ENCODE measurements around the gene TRIM32.

TRIM32 gene

GRCh38 chr9:116703634-116704033 lies 16.5 kb downstream of the TRIM32 start:
- no peak for DNase-seq (ENCODE audit: low read depth in 2 of 3, low spot score in 2 of 3)

- no peak for DNase-seq (ENCODE audit: low read depth in 2 of 3, low spot score in 2 of 3)
Measured at GRCh38 chr9:116704470-116704869, 17.4 kb downstream of the TRIM32 start.

- no peak for DNase-seq (ENCODE audit: low read depth in 2 of 3, low spot score in 2 of 3)
Measured at GRCh38 chr9:116705531-116705930, 18.4 kb downstream of the TRIM32 start.

GRCh38 chr9:116706310-116707290 lies 19.5 kb downstream of the TRIM32 start:
- DNase-seq (ENCODE audit: low read depth in 2 of 3, low spot score in 2 of 3): no peak

- no peak for DNase-seq (ENCODE audit: low read depth in 2 of 3, low spot score in 2 of 3)
Measured at GRCh38 chr9:116712781-116713180, 25.7 kb downstream of the TRIM32 start.

GRCh38 chr9:116713271-116713670 lies 26.2 kb downstream of the TRIM32 start:
- DNase-seq (ENCODE audit: low read depth in 2 of 3, low spot score in 2 of 3): no peak

GRCh38 chr9:116715751-116716150 lies 28.6 kb downstream of the TRIM32 start:
- DNase-seq (ENCODE audit: low read depth in 2 of 3, low spot score in 2 of 3): no peak

- DNase-seq (ENCODE audit: low read depth in 2 of 3, low spot score in 2 of 3): no peak
Measured at GRCh38 chr9:116716438-116716837, 29.3 kb downstream of the TRIM32 start.

GRCh38 chr9:116717150-116717549 lies 30.0 kb downstream of the TRIM32 start:
- DNase-seq (ENCODE audit: low read depth in 2 of 3, low spot score in 2 of 3): no peak

GRCh38 chr9:116718111-116718510 lies 31.0 kb downstream of the TRIM32 start:
- no peak for DNase-seq (ENCODE audit: low read depth in 2 of 3, low spot score in 2 of 3)

- DNase-seq (ENCODE audit: low read depth in 2 of 3, low spot score in 2 of 3): no peak
Measured at GRCh38 chr9:116720111-116720510, 33.0 kb downstream of the TRIM32 start.

- DNase-seq (ENCODE audit: low read depth in 2 of 3, low spot score in 2 of 3): no peak
Measured at GRCh38 chr9:116721411-116721810, 34.3 kb downstream of the TRIM32 start.

GRCh38 chr9:116721944-116722343 lies 34.8 kb downstream of the TRIM32 start:
- DNase-seq (ENCODE audit: low read depth in 2 of 3, low spot score in 2 of 3): no peak

GRCh38 chr9:116724123-116724522 lies 37.0 kb downstream of the TRIM32 start:
- DNase-seq (ENCODE audit: low read depth in 2 of 3, low spot score in 2 of 3): no peak

GRCh38 chr9:116726602-116727001 lies 39.5 kb downstream of the TRIM32 start:
- no peak for DNase-seq (ENCODE audit: low read depth in 2 of 3, low spot score in 2 of 3)

- DNase-seq (ENCODE audit: low read depth in 2 of 3, low spot score in 2 of 3): no peak
Measured at GRCh38 chr9:116733010-116733641, 46.0 kb downstream of the TRIM32 start.

GRCh38 chr9:116736399-116737151 lies 49.5 kb downstream of the TRIM32 start:
- no peak for DNase-seq (ENCODE audit: low read depth in 2 of 3, low spot score in 2 of 3)

GRCh38 chr9:116737152-116737546 lies 50.0 kb downstream of the TRIM32 start:
- DNase-seq (ENCODE audit: low read depth in 2 of 3, low spot score in 2 of 3): peak; percentile 13 to 44 (median 40)

GRCh38 chr9:116741086-116741740 lies 54.1 kb downstream of the TRIM32 start:
- no peak for DNase-seq (ENCODE audit: low read depth in 2 of 3, low spot score in 2 of 3)

GRCh38 chr9:116741742-116742141 lies 54.6 kb downstream of the TRIM32 start:
- DNase-seq (ENCODE audit: low read depth in 2 of 3, low spot score in 2 of 3): no peak

GRCh38 chr9:116749176-116749575 lies 62.1 kb downstream of the TRIM32 start:
- no peak for DNase-seq (ENCODE audit: low read depth in 2 of 3, low spot score in 2 of 3)

Measured in activated CD8-positive, alpha-beta memory T cell treated with anti-CD3 and anti-CD28 coated beads for 48 hours (primary cell).